ENCODE measurements around the gene CDPF1. TPM values are rescaled to one million over a fixed set of nuclear protein-coding genes. Genes with fewer than 3 reads are reported as not detected.

The CDPF1 gene
- total RNA-seq, 1 experiment from 2014 or later: 8.1 TPM

DNA sequence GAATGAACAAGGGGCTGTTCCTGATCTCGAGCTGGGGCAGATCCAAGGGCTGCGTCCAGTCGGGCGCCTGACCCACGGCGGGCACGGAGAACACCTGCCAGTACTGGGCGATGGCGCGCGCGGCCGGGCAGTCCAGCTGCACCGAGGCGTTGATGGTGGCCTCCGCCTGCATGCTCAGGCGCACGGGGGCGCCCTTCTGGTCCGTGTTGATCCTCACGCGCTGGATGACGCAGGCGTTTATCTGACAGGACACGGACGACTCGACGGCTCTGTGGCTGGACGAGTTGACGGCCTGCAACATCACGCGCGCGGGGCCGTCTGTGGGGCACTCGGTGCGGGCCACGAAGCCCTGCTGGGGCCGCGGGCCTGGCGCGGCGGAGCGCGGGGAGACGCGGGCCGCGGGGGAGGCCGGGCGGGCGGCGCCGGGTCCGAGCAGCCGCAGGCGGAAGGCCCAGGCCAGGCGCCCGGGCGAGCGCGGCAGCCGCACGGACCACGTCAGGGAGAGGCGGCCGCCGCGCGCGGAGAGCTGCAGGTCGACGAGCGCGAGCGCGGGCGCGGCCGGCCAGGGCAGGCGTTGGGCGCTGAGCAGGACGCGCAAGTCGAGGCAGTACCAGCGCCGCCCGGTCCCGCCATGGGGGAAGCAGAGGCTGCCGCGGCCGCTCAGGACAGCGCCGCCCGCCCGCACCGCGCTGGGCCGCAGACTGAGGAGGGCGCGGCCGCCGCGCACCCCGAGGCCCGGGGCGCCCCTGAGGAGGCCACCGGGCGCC is 12.5 kb upstream of the CDPF1 start:
- no peak overlapping the region for H2BK20ac ChIP-seq (ENCODE audit: low read depth, low read length, poor library complexity, severe bottlenecking)
- WGBS (ENCODE audit: extremely low coverage, insufficient read length, low lambda C conversion rate): no CpG with 5 or more reads among the region's 109 CpGs
- no peaks in the 10 kb centered on the region for H3K4me1 ChIP-seq (ENCODE audit: insufficient read depth, low read length)
- no peak overlapping the region for H4K5ac ChIP-seq (ENCODE audit: insufficient read length, low read depth, low read length)
- peaks cover 5% of the 10 kb centered on the region in 2 experiments; a peak in 2 of 4 replicates for H3K4me1 Mint-ChIP-seq
- H4K91ac ChIP-seq (ENCODE audit: insufficient read length, low read depth, low read length): no peak overlapping the region
- no peaks in the 10 kb centered on the region for H4K20me1 ChIP-seq (ENCODE audit: control insufficient read depth, insufficient read depth, insufficient read length)
- H3K23me2 ChIP-seq (ENCODE audit: insufficient read length, low read depth, low read length, poor library complexity, severe bottlenecking): peaks cover 4% of the 10 kb centered on the region
- H2BK15ac ChIP-seq (ENCODE audit: low read depth, low read length): no peak overlapping the region
- H3K27me3 Mint-ChIP-seq (ENCODE audit: low read depth): peaks cover 93% of the 10 kb centered on the region
- H3K27ac Mint-ChIP-seq: no peak overlapping the region
- no peaks in the 10 kb centered on the region for H3K79me2 ChIP-seq (ENCODE audit: insufficient read depth, low read length)
- H3K4me2 ChIP-seq (ENCODE audit: insufficient read depth, insufficient read length, low read length): peak overlapping the region; percentile 1
- H2AFZ ChIP-seq (ENCODE audit: low read length): no peak overlapping the region
- H3K79me1 ChIP-seq (ENCODE audit: insufficient read depth, low read depth, low read length, poor library complexity, severe bottlenecking): no peaks in the 10 kb centered on the region
- TF ChIP-seq, protein P1, sequence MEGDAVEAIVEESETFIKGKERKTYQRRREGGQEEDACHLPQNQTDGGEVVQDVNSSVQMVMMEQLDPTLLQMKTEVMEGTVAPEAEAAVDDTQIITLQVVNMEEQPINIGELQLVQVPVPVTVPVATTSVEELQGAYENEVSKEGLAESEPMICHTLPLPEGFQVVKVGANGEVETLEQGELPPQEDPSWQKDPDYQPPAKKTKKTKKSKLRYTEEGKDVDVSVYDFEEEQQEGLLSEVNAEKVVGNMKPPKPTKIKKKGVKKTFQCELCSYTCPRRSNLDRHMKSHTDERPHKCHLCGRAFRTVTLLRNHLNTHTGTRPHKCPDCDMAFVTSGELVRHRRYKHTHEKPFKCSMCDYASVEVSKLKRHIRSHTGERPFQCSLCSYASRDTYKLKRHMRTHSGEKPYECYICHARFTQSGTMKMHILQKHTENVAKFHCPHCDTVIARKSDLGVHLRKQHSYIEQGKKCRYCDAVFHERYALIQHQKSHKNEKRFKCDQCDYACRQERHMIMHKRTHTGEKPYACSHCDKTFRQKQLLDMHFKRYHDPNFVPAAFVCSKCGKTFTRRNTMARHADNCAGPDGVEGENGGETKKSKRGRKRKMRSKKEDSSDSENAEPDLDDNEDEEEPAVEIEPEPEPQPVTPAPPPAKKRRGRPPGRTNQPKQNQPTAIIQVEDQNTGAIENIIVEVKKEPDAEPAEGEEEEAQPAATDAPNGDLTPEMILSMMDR (conservative IDR thresholded peaks at IDR 0.05): peak; percentile 63; the same call in 2 of the 3 replicates
- no peak overlapping the region for H2BK5ac ChIP-seq (ENCODE audit: insufficient read length, low read length)
- H3K9ac ChIP-seq (ENCODE audit: extremely low read depth, insufficient read length, low read length): no peak overlapping the region
- H3K36me3 Mint-ChIP-seq (ENCODE audit: insufficient read depth in 1 of 3, low read depth in 3 of 3): peaks cover 12 to 41% (median 19%) of the 10 kb centered on the region in 3 experiments
- peaks cover 42 to 79% of the 10 kb centered on the region in 2 experiments for H3K9me3 Mint-ChIP-seq
- no peak overlapping the region for H3K23ac ChIP-seq (ENCODE audit: insufficient read length, low read depth, low read length)
- no peak overlapping the region for H4K8ac ChIP-seq (replicated peaks; ENCODE audit: insufficient read length, low read depth, low read length)
- H3K56ac ChIP-seq (ENCODE audit: insufficient read length, low read depth, low read length): no peak overlapping the region
- no peak overlapping the region for H3K14ac ChIP-seq (ENCODE audit: insufficient read depth, low read length)
- no peak overlapping the region for H2BK12ac ChIP-seq (ENCODE audit: insufficient read length, low read depth, low read length)
- H3K18ac ChIP-seq (ENCODE audit: insufficient read length, low read depth, low read length): no peak overlapping the region
- no peak overlapping the region for H3K4ac ChIP-seq (ENCODE audit: low read depth, low read length)
- H3K9me3 ChIP-seq (ENCODE audit: control insufficient read depth, low read depth, low read length): no peaks in the 10 kb centered on the region
- H3T11ph ChIP-seq (ENCODE audit: low read length): no peak overlapping the region
- no peak overlapping the region for H2BK120ac ChIP-seq (ENCODE audit: low read depth, low read length, poor library complexity, severe bottlenecking)
- H2AK5ac ChIP-seq (ENCODE audit: insufficient read length, low read length): no peak overlapping the region
- peak overlapping the region; percentile 53 to 67 for H3K4me3 Mint-ChIP-seq
- peak; percentile 86 for DNase-seq
- peaks cover 18% of the 10 kb centered on the region; the same call in 1 of the 2 replicates for H3K27me3 ChIP-seq (ENCODE audit: insufficient read depth, low read length)
- H3K27ac ChIP-seq (ENCODE audit: insufficient read length, low read depth, low read length): no peak overlapping the region
